Breast epithelium (tissue), 3 donors: Measurements from ENCODE around the gene SETBP1.

Source experiments
- POLR2A ChIP-seq: fragments of 450-650 bp; IDR thresholded peaks from one replicate; pipeline ENCODE4 v1.6.1; 2016; ENCODE audit warnings: antibody characterized with exemption, mild to moderate bottlenecking, moderate library complexity
- TF ChIP-seq, protein P1 (sequence below), 3 donors: fragments of 450-650 bp; IDR thresholded peaks; one replicate each; pipeline ENCODE4 v1.5.1; 2016 to 2017; ENCODE audit warnings: antibody characterized with exemption in 3 of 3, mild to moderate bottlenecking in 3 of 3, moderate library complexity in 3 of 3

GRCh38 chr18:45066210-45066609 is 385.5 kb downstream of the SETBP1 start:
- TF ChIP-seq POLR2A: no peak
- TF ChIP-seq, protein P1, sequence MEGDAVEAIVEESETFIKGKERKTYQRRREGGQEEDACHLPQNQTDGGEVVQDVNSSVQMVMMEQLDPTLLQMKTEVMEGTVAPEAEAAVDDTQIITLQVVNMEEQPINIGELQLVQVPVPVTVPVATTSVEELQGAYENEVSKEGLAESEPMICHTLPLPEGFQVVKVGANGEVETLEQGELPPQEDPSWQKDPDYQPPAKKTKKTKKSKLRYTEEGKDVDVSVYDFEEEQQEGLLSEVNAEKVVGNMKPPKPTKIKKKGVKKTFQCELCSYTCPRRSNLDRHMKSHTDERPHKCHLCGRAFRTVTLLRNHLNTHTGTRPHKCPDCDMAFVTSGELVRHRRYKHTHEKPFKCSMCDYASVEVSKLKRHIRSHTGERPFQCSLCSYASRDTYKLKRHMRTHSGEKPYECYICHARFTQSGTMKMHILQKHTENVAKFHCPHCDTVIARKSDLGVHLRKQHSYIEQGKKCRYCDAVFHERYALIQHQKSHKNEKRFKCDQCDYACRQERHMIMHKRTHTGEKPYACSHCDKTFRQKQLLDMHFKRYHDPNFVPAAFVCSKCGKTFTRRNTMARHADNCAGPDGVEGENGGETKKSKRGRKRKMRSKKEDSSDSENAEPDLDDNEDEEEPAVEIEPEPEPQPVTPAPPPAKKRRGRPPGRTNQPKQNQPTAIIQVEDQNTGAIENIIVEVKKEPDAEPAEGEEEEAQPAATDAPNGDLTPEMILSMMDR (IDR thresholded peaks at IDR 0.05): no peak
